TTC549 (cell line): ENCODE measurements around the gene ATP1B4.

ENCODE experiments used
- FAIRE-seq: peaks from 2 replicates; lab custom pipeline; 2012; peaks lifted over from hg19 to GRCh38; lab: Jason Lieb, UNC

Gene ATP1B4

DNA sequence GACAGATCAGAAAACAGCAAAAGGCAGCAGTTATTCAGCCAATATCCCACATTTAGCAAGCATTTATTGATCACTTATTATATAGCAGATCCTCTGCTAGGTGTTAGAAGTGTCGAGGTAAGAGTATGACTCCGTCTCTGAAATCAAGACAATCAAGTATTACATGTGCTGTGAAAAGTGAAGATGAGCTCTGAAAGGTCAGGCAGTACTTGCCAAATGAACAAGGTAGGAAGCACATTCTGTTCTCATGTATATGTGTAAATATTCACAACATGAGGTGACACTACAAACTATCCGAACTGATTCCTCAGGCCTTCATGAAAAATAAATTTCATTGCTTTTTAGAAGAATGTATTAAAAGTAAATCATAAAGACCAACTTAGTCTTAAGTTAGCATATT is 15.3 kb downstream of the ATP1B4 start:
- FAIRE-seq, result no peak

DNA sequence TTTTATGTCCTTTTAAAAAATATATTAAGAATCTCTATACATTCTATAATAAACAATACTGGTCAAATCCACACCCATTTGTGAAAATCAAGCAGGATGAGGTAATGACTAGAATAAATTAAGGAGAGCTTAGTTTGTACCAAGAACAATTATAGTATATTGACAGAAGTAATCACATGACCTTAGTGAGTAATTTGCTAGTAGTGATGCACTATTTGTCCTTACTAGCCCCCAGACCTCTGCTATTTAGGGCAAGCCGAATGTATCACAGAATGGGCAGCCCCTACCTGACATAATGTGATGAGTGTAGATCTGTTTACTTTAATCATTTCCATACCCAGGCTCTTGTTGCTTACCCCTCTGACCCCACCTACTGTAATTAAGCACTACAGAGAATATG is 15.8 kb downstream of the ATP1B4 start:
- FAIRE-seq, result no peak

GRCh38 chrX:120378570-120378969 is 16.7 kb downstream of the ATP1B4 start:
- no peak for FAIRE-seq

- FAIRE-seq, result no peak
These were observed 18.2 kb downstream of the ATP1B4 start for GRCh38 chrX:120379937-120380681.

DNA sequence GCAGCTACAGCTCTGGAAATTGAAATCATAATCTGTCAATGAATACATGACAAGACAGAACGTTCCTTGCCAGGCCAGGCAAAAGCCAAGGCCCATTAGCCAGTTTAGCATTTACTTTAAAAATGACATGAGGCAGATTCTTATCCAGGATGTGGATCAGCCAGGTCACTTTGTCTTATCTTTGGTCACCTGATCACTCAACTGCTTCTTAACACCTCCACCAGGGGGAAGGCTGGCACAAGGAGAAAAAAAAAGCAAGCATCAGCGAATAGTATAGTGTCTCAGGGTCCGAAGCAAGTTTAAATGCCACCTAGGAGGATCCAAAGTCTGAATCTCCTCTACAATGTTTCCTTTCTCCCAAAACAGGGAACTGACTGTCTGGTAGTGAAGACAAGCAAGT is 18.8 kb downstream of the ATP1B4 start:
- no peak for FAIRE-seq

DNA sequence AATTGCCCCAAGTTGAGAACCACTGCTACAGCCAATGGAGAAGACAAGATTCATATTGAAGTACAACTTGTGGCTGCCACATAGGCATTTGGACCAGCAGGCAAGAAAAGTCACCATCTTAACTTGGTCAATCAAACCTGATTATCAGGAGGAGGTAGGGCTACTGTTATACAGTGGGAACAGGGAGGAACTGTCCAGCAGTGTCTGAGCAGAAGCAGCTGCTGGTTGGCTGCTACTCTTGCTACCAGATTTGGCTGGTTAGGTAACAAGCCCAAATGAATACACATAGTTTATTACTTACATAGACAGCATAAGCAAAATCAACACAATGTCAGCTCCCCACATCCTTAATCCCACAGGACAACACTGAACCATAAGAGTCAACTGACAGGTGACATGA is 39.4 kb downstream of the ATP1B4 start:
- FAIRE-seq, result no peak

DNA sequence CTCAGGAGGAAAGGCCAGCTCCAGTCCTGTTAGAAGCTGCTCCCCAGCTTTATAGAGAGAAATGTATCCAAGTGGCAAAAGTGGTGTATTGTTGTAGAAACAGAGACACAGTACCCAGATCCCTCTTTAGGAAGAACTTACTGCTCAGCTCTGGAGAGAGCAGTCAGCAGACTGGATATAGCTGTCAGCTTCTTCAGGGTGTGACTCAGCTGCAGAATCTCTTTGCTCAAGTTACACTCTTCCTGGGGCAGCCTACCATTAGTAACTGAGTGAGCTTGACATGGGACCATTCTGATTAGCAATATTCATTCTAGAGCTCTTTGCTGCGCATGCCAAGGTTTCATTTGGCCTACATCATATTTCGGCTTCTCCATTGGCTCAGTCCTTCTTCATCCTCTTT is 40.5 kb downstream of the ATP1B4 start:
- FAIRE-seq, result no peak

DNA sequence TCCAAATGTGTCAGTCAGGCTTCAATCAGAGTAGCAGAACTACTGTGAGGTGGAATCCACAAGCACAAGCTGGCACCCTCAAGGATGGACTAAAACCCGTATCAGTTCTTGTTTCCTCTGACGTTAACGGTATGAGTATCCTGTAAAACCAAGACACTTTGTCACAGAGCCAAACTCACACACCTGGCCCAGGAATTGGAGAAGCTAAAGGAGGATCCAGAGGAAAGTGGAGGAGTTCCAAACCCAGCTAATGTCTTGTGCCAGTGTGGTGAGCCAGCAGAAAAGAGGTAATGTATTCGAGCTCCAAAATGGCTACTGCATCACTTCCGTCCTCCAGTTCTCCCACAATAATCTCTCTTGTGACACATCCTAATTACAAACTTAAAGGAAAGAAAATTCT is 44.7 kb downstream of the ATP1B4 start:
- no peak for FAIRE-seq

- FAIRE-seq, result no peak
These were observed 46.3 kb downstream of the ATP1B4 start for GRCh38 chrX:120408168-120408567.

GRCh38 chrX:120419463-120419862 is 57.6 kb downstream of the ATP1B4 start:
- no peak for FAIRE-seq

DNA sequence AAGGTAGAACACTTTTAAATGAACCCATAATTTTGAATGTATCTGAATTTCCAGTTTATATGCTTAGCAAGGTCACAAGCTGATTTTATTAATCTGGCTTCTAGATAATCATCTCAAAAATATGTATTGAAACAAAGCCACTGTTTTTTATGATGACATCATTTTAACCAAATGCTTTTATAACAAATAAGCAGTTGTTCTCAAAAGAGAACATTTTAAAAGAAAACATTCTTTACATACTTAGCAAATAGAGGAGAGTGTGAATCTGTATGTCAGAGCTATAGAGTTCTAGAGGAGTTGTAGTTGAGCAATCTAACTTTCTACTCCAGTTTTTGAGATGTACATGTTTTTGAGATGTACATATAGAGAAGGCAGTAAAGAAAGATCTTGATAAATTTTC is 64.7 kb downstream of the ATP1B4 start:
- FAIRE-seq, result no peak

GRCh38 chrX:120428309-120428708 is 66.4 kb downstream of the ATP1B4 start:
- FAIRE-seq, result no peak

DNA sequence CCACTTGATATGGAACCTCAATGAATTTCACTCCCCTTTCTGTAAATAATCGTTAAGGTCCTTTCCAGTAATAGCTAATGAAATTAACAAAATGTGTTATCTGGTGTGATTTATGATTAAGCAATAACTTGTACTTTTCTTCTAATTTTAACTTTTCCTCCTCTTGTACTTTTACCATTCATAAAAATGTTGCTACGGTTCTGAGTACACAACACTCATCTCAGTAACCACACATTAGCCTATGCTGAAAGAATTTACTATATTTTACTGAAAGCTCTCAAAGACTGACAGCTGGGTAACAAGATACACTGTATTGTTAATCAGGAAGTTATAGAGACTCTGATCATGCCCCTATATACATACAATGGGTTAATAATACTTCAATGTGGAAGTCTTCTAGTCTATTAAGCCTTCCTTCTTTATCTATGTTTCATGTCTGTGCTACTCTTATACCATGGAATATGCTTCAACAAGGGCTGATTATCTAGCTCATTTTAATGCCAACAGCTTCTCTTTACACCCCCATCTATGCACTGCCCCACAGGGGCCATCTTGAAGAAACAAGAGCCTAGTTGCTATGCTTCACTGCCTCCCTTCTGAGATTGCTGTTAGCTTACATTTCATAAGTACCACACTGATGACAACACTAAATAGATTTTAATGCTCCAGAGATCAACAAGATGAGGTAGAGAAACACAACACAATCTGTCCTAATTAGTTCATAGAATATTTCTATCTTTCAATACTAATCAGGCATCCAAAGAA is 68.1 kb downstream of the ATP1B4 start:
- no peak for FAIRE-seq
